ENCODE results near the gene ZNFX1.
"Not testable (repeated sequence)": the region's sequence is repeated elsewhere in the genome, so short reads cannot be mapped to it uniquely, and the experiment has no call there.

ZNFX1 gene

DNA sequence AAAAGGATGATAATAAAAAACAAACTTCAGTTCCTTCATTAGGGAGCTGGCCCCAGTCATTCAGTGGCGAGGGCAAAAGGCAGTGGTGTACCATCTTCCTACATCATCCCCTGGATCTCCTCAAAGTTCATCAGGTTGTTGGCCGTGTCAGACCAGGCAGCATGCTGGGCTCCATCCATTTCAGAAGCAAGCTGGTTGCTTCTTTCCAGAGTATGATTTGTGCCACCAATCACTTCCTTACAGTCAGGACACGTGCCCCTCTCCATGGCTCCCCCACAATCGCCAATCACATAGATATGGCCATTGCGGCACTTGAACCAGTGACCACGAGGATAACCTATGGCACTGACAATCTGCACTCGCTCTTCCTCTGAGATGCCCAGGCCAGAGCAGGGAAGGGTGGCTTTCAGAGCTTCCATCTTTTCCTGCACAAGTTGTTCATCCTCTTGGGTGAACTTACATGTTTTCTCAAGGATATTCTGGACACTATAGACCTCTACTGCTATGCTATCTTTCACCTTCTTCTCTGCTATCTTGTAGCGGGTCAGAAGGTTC lies 30.6 kb downstream of the ZNFX1 start:
- no peak for DNase-seq

DNA sequence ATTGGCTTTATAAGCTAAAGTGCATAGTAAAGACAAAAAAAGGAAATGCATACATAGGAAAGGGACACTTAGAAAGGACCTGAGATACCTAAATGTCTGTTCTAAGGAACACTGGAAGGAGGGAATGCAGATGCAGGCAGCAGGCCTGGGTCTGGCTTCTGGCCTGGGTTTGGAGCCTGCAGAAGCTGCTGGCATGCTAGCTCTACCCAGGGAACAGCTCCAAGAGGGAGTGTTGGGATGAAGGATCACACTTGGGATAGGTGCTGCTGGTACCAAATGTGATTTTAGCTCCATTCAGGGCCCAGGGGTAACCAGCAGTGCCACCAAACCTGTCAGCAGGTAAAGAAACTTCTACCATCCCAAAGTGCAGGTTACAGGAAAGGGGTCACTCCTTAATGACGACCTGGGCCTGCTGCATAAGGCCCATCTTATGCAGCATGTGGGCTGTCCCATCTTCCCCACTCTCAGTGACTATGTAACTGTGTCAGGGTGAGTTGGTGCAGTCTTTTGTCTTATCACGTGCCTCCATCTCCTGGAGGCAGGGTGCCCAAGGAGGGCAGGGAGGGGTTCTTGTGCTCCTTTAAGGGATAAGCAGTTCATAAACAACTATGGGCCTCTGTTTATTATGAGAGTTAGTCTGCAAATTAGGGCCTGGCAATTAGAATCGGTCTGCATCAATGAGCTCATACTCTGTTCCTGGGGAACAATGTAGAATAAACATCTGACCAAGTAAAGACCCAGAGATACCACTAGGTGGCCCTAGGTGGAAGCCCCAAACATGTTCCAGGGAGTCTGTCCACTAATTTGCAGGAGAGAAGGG lies 31.7 kb downstream of the ZNFX1 start:
- no peak for DNase-seq

DNA sequence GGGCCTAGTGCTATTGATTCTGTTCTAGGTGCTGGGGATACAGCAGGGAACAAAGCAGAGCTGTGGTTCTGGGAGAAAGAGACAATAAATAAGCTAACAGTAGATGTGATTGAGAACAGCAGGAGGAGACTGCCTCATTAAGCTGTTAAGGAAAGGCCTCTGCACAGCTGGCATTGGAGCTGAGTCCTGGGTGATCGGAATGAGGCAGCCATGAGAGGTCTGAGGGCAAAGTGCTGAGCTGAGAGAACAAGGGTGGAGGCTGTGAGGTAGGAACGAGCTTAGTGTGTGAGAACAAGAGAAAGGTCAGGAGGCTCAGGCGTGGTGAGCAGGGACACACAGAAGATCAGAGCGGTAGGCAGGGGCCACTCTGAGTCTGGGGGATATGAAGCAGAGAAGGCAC lies 40.3 kb downstream of the ZNFX1 start:
- DNase-seq, result no peak

DNA sequence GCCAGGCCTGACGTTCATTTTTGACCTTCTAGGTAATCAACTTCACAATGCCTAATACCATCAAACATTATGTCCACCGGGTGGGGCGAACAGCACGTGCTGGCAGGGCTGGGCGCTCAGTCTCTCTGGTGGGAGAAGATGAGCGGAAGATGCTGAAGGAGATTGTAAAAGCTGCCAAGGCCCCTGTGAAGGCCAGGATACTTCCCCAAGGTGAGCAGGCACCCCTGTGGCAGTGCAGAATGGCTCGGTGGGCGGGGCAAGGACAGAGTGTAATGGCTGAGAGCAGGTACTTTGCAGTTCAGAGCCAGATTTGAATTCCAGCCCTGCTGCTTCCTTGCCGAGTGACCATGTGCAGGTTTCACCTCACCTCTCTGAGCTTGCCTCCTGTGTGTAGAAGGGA lies 41.6 kb downstream of the ZNFX1 start:
- DNase-seq, result no peak

DNA sequence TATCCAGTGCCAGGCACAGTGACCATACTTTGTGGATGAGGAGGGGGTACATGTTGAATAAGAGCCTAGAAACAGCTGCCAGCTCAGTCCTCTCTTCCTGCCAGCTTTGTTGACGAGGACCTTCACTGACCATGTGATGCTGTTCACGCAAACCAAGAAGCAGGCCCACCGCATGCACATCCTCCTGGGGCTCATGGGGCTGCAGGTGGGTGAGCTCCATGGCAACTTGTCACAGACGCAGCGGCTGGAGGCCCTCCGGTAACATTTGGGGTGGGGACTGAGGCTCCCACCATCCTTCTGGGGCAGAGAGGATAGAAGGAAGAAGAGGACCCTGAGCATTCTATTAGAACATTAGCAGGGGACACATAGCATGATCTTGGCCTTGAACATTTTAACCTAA lies 43.0 kb downstream of the ZNFX1 start:
- no peak for DNase-seq

DNA sequence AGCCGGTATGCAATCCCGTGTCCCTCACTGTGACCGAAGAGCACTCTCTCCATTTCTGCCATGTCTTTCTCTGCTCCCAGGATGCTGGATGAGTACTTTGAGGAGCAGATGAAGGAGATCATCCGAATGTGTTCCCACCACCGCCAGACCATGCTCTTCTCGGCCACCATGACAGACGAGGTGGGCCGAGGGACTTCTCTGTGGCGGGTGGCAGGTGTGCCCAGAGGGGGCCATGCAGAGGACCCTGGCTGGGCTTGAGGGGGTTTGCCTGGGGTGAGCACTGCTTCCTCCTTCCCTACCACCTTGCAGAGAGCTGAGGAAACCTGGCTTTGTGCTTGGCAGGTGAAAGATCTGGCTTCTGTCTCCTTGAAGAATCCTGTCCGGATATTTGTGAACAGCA lies 44.6 kb downstream of the ZNFX1 start:
- DNase-seq, result no peak

DNA sequence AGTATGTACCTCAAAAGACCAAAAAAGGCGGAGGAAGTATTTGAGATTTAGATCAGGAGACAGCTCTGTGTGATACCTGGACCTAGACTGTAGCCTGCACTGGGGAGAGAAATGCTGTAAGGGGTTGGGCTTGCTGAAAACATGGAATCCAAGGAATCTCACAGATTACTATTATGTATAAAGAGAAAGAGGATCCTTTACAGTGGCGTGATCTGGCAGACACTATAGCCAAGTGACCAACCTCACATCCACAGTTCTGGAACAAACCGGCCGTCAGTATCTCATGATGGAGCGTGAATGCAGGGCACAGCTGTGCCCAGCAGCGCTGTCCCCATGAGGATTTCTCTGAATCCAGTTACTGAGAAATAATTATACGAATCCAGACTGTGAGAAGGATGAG lies 46.4 kb downstream of the ZNFX1 start:
- DNase-seq, result no peak

DNA sequence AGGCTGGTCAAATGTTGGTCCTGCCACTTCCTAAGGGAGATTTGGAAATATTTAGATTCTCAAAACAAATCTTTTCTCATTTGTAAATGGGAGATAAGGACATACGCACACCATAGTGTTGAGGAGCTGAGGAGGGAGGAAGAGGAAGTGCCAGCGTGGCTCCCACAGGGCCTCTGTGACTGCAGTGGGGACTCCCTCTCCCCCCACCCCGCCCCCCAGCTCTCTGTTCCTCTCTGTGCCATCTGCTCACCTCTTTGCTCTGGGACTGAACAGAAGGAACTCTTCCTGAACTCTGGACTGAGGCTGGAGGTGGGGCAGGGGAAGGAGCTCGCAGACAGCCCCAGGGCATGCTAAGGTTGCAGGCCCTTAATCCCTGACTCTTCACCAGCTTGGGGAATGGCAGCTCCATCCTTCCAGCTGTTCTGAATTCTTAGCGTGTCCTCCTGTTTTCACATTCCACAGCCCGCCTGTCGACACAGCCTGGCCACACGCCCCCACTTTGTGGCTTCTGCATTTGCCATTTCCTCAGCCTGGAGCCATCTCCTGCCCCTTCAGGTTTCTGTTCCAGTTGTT lies 47.2 kb downstream of the ZNFX1 start:
- DNase-seq, result no peak

DNA sequence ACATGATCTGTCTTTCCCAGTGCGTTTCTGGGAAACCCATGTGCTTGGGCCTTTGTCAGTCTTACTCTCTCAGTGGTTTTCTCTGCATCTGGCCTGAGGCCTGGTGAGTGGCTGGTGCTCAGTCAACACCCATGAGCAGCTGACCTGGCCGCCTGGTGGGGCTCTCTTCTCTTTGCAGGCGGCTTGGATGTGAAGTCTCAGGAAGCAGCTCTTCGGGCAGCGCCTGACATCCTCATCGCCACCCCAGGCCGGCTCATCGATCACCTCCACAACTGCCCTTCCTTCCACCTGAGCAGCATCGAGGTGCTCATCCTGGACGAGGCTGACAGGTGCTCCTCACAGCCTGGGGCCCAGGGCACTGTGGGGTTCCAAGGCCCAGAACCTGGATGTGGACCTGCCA lies 47.8 kb downstream of the ZNFX1 start:
- no peak for DNase-seq

DNA sequence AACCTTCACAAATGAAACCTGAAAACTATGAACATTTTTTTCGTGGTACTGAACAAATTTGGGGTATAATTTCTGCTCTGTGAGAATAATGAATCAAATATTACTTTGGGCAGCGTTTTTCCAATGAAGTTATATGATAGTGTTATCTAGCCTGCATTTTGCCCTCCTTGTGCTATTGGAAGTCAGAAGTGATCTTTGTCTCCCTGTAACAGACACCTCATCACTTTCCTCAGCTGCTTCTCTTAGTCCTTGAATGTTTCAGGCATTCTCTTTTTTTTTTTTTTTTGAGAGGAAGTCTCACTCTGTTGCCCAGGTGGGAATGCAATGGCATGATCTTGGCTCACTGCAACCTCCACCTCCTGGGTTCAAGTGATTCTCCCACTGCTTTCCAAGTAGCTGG lies 48.5 kb downstream of the ZNFX1 start:
- no peak for DNase-seq

DNA sequence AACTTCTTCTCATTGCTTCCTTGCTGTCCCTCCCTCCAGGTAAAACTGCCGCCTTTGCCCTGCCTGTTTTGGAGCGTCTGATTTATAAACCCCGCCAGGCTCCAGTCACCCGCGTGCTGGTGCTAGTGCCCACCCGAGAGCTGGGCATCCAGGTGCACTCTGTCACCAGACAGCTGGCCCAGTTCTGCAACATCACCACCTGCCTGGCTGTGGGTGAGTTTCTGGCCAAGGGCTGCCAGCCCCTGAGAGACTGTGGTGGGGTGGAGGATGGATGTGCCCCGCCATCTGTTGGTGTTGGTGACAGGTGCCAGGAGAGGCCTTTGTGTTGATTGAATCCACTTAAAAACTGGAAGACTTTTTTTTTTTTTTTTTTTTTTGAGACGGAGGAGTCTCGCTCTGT lies 49.2 kb downstream of the ZNFX1 start:
- no peak for DNase-seq

DNA sequence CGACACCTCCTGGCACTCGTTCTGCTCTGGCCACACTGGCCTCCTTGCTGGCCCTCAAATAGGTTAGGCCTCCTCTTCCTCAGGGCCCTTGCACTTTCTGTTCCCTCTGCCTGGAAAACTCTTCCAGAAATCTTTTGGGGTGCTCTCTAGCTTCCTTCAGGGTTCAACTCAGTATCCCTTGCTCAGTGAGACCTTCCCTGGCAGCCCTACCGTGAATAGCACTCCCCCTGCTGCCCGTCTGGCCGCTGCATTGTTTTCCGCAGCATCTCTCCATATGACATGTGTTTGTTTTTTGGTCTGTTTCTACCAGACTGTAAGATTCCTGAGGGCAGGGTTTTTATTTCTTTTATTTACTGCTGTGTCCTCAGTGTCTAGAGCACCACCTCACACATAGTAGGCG lies 52.0 kb downstream of the ZNFX1 start:
- DNase-seq, result no peak

DNA sequence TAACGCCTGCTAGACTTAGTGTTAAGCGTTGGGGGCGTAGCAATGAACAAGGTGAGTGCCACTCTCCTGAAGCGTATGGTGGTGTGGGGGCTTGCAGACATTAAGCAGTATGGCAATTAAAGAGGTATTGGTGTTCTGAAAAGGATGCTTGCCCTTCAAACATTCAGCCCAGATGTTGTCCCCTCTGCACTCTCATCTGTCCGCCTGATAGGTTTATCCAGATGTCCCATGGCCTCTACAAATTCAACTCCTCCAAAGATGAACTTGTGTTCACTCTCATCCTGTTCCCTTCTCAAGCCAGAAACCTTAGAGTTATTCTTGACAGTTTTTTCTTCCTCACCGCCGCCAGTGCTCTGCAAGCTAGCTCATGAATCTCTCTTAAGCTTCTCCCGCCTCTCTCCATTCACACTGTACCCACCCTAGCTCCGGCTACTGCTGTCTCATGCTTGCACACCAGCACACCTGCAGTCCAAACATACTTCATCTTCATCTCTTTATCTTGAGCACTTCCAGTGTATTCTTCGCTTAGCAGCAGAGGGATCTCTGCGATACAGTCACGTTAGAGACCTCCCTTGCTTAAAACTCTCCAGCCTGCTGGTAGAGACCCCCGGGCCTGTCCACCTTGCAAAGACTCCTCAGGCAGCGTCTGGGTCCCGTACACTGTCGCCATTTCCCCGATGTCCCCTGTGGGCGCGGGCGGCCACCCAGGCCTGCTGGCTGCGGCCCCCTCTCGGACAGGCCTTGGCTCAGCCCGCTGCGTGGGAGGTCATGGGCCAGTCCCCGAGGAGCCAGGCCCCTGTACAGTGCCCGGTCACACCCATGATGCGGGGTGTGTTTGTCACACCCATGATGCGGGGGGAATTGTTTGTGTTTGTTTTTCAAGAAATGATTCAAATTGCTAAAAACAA lies 57.7 kb downstream of the ZNFX1 start:
- DNase-seq, result no peak

DNA sequence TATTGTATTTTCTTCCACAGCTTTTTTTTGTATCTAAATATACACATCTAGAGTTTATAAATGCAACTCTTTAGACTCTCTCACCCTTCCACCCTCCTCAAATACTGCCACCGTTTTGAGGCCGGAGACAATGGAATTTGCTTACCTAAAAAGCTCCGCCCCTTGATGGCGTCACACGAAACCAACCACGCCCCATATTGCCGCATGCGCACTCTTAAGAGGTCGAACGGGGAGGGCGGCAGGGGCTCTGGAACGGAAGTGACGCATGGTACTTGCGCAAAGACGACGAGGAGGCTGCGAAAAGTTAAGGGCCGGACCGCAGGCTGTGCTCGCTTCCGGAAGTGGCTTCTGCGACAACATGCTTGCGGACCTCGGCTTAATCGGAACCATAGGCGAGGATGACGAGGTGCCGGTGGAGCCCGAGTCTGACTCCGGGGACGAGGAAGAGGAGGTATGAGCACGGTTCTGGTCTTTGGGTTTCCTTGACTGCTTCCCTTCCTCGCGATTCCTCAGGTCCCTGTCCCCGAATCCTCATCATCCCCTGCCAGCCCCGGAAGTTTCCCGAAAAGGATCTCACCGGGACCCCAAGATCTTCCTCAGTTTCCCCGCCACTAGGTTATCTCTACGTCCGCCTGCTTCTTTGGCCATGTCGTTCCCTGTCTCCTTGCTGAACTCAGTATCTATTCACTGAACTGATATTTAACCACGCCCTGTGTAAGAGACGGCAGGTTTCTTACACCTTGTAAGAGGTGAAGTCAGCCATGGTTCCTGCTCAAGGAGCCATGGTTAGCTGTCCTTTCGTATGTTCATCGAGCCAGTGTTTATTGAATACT lies 58.5 kb downstream of the ZNFX1 start, which contains the start of gene DDX27:
TSS of gene DDX27 (plus strand) at position 326 of the 833 bp plus-strand sequence. CDS start at position 359, 33 bp downstream.
- peak; percentile 96 for DNase-seq

DNA sequence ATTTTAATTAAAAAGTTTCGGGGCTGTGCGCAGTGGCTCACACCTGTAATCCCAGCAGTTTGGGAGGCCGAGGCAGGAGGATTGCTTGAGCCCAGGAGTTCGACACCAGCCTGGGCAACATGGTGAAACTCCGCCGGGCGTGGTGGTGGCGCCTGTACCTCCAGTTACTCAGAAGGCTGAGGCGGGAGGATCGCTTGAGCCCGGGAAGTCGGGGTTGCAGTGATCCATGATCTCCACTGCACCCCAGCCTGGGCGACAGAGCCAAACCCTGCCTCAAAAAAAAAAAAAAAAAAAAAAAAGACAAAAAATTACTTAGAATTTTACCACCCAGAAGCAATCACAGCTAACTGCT lies 59.1 kb downstream of the ZNFX1 start:
- DNase-seq, result not testable (repeated sequence)

DNA sequence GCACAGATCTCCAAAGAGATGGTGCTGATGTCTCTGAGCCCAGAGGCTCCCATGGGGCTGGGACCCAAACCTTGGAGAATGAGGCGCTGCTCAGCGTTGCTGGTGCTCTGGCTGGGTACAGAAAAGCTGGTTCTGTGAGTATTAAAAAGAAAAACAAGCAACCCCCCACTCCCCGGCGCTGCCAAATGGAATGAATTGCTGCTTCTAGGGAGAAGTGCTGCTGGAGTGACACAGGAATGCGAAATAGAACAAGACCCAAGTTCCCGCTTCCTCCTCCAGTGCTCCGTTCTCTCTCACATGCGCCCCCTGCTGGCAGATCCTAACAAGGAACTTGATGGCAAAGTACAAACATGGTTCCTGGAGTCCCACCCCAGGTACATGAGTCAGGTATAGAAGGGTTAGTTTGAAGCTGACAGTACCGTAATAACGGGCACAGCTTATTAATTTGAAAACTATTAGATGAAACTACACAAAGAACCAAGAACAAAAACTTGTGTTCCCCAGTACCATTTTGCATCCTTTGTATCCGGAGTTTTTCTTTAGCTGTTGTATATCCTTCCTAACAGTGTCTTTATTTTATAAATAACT lies 60.8 kb downstream of the ZNFX1 start:
- peak; percentile 96 for DNase-seq

DNA sequence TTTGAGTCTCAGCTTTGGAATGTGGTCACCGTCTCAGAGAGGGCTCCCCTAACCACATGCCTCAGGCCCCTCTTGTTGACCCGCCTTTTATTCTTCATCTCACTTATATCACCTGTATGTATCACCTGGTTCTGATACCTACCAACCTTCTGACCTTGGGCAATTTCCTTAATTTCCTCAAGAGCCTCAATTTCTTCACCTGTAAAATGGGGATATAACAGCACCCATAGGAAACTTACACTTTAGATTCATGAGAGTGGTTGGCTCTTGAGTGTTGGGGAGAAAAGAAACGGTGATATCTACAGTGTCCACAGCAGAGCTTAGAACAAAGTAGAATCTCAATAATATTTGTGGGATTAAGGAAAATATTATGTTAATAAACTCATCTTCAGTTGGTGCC lies 62.6 kb downstream of the ZNFX1 start:
- no peak for DNase-seq

DNA sequence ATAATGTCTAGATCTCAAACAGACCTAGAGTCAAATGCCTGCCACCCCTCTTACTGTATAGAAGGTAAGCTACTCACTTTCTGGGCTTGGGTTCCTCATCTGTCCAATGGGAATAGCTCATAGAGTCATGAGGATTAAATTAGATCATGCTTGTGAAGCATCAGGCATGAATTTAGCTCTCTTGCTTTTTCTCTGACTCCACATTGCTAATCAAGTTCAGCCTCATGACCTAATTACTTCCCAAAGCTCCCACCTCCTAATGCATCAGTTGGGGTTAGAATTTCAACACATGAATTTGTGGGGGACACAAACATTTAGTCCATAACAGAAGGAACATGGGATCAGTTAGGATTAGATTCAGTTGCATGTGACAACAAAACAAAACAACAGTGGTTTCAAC lies 63.3 kb downstream of the ZNFX1 start:
- DNase-seq, result no peak

DNA sequence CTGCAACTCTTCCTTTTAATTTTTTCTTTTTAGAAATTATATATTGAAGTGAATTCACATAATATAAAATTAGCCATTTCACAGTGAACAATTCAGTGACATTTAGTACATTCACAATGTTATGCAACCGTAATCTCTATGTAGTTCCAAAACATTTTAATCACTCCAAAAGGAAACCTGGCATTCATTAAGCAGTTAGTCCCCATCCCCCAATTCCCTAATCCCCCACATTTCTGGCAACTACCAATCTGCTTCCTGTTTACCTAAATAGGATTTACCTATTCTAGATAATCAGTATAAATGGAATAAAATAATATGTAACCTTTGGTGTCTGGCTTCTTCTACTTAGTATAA lies 67.1 kb downstream of the ZNFX1 start:
- DNase-seq, result no peak

DNA sequence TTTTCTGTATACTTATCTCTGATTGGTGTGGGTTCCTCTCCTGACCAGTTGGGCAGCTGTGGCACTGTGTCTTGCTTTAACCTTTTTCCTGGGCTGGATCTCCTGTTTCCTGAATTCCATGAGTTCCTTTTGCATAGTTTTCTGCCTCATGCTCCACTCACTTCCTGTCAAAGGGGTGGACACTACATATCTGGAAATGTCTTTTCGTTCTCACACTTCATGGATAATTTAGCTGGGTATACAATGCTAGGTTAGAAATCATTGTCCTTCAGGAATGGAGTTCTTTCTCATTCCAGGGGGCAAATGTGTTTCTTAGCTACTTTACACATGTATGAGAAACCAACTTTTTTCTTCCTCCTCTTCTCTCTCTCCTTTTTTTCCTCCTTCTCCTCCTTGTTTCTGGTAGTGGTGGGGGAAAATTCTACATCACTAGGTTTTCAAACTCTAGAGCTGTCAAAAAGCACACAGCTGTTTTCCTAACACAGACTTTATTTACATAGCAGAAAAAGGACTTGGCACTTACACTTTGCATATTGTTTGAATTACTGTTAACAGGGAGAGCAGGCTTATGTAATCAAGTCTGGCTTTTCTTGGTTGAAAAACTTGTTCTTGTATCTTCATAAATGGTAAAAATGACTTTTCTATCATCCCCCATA lies 67.6 kb downstream of the ZNFX1 start:
- DNase-seq, result no peak

DNA sequence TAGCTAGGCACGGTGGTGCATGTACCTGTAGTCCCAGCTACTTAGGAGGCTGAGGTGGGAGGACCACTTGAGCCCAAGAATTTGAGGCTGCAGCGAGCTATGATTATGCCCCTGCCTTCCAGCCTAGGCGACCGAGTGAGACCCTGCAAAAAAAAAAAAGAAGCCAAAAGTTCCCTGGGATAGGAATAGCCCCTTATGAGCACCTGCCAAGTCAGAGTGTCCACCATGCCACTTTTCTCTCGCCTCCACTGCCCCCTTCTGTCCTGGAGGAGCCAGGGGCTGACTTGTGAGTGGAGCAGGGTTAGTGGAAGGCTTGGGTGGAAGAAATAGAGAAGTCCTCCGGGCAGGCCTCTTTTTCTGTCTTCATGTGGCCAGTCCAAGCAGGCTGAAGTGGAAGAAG lies 70.8 kb downstream of the ZNFX1 start:
- DNase-seq, result no peak

DNA sequence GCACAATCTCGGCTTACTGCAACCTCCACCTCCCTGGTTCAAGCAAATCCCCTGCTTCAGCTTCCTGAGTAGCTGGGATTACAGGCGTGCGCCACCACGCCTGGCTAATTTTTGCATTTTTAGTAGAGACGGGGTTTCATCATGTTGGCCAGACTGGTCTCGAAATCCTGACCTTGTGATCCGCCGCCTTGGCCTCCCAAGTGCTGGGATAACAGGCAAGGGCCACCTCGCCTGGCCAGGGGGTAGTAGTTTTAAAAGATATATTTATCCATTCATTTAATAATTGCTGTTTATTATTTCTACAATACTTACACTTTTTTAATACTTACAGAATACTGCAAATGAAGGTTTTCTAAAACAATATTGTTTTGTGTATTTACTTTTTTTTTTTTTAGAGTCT lies 74.1 kb downstream of the ZNFX1 start:
- DNase-seq, result no peak

All from activated gamma-delta T cell treated with Interleukin-2 at 50 U/mL for 16 hours (primary cell).